Mucosa of stomach (tissue), 1 donor: ENCODE results near the gene SCYGR6.

Experiments
- H3K27me3 ChIP-seq: one replicate; pipeline ENCODE4 v1.7.0; 2013; ENCODE audit warnings: mild to moderate bottlenecking, low read length; ENCODE audit not compliant: control insufficient read depth, insufficient read depth
- H3K36me3 ChIP-seq: one replicate; pipeline ENCODE4 v1.7.0; 2013; ENCODE audit warnings: low read length; ENCODE audit not compliant: control insufficient read depth, insufficient read depth
- H3K4me1 ChIP-seq: one replicate; pipeline ENCODE4 v1.7.0; 2013; ENCODE audit warnings: mild to moderate bottlenecking, low read length; ENCODE audit not compliant: control insufficient read depth, insufficient read depth
- H3K4me3 ChIP-seq: one replicate; pipeline ENCODE4 v1.7.0; 2013; ENCODE audit warnings: low read length
- H3K9ac ChIP-seq: one replicate; pipeline ENCODE4 v1.7.0; 2013; ENCODE audit warnings: mild to moderate bottlenecking, low read length, moderate library complexity
- H3K9me3 ChIP-seq: one replicate; pipeline ENCODE4 v1.7.0; 2013; ENCODE audit warnings: mild to moderate bottlenecking, low read length, moderate library complexity; ENCODE audit not compliant: control insufficient read depth
- donor health status: Pancreatic carcinoma.

Gene SCYGR6

GRCh38 chr2:227706859-227707258 lies 17.7 kb downstream of the SCYGR6 start:
- H3K27me3 ChIP-seq = no peaks in the 10 kb centered on the region
- H3K4me1 ChIP-seq = no peaks in the 10 kb centered on the region
- no peaks in the 10 kb centered on the region for H3K36me3 ChIP-seq
- H3K9ac ChIP-seq = no peak overlapping the region
- H3K4me3 ChIP-seq = no peak overlapping the region
- H3K9me3 ChIP-seq = no peaks in the 10 kb centered on the region

GRCh38 chr2:227703961-227704360 lies 20.6 kb downstream of the SCYGR6 start:
- no peak overlapping the region for H3K4me3 ChIP-seq
- no peaks in the 10 kb centered on the region for H3K36me3 ChIP-seq
- no peaks in the 10 kb centered on the region for H3K4me1 ChIP-seq
- no peaks in the 10 kb centered on the region for H3K9me3 ChIP-seq
- no peak overlapping the region for H3K9ac ChIP-seq
- no peaks in the 10 kb centered on the region for H3K27me3 ChIP-seq

GRCh38 chr2:227703280-227703732 lies 21.3 kb downstream of the SCYGR6 start:
- H3K36me3 ChIP-seq = no peaks in the 10 kb centered on the region
- no peak overlapping the region for H3K9ac ChIP-seq
- H3K4me3 ChIP-seq = no peak overlapping the region
- no peaks in the 10 kb centered on the region for H3K4me1 ChIP-seq
- H3K9me3 ChIP-seq = no peaks in the 10 kb centered on the region
- no peaks in the 10 kb centered on the region for H3K27me3 ChIP-seq

- no peaks in the 10 kb centered on the region for H3K27me3 ChIP-seq
- no peak overlapping the region for H3K9ac ChIP-seq
- H3K4me3 ChIP-seq = no peak overlapping the region
- H3K9me3 ChIP-seq = no peaks in the 10 kb centered on the region
- no peaks in the 10 kb centered on the region for H3K36me3 ChIP-seq
- no peaks in the 10 kb centered on the region for H3K4me1 ChIP-seq
Measured at GRCh38 chr2:227701556-227701955, 23.0 kb downstream of the SCYGR6 start.

GRCh38 chr2:227696990-227697679 lies 27.4 kb downstream of the SCYGR6 start:
- no peaks in the 10 kb centered on the region for H3K4me1 ChIP-seq
- no peak overlapping the region for H3K4me3 ChIP-seq
- H3K9ac ChIP-seq = no peak overlapping the region
- no peaks in the 10 kb centered on the region for H3K9me3 ChIP-seq
- H3K36me3 ChIP-seq = no peaks in the 10 kb centered on the region
- no peaks in the 10 kb centered on the region for H3K27me3 ChIP-seq

GRCh38 chr2:227687189-227687588 lies 37.4 kb downstream of the SCYGR6 start:
- no peak overlapping the region for H3K9ac ChIP-seq
- no peaks in the 10 kb centered on the region for H3K9me3 ChIP-seq
- H3K4me1 ChIP-seq = no peaks in the 10 kb centered on the region
- no peaks in the 10 kb centered on the region for H3K36me3 ChIP-seq
- H3K27me3 ChIP-seq = no peaks in the 10 kb centered on the region
- H3K4me3 ChIP-seq = no peak overlapping the region

GRCh38 chr2:227684258-227684657 lies 40.3 kb downstream of the SCYGR6 start:
- Histone ChIP-seq H3K36me3 (no peaks in the 10 kb centered on the region), H3K9me3 (no peaks in the 10 kb centered on the region), H3K9ac (no peak overlapping the region), H3K4me3 (no peak overlapping the region), H3K27me3 (no peaks in the 10 kb centered on the region), H3K4me1 (no peaks in the 10 kb centered on the region)

GRCh38 chr2:227677928-227678327 lies 46.6 kb downstream of the SCYGR6 start:
- Histone ChIP-seq H3K9ac (no peak overlapping the region), H3K9me3 (no peaks in the 10 kb centered on the region), H3K27me3 (no peaks in the 10 kb centered on the region), H3K36me3 (no peaks in the 10 kb centered on the region), H3K4me3 (no peak overlapping the region), H3K4me1 (no peaks in the 10 kb centered on the region)

GRCh38 chr2:227674485-227674884 lies 50.1 kb downstream of the SCYGR6 start:
- Histone ChIP-seq H3K4me1 (no peaks in the 10 kb centered on the region), H3K9me3 (no peaks in the 10 kb centered on the region), H3K9ac (no peak overlapping the region), H3K27me3 (no peaks in the 10 kb centered on the region), H3K36me3 (no peaks in the 10 kb centered on the region), H3K4me3 (no peak overlapping the region)
